IMR-90 (cell line): Measurements from ENCODE around the gene KIF25. TPM values are rescaled to one million over a fixed set of nuclear protein-coding genes. Genes with fewer than 3 reads are reported as not detected.

Experiments used
- ATAC-seq: fragments of 200-7000 bp; cut with Tn5 transposase; 2 replicates; pipeline ENCODE4 v1.9.1; 2020; ENCODE audit warnings: low read depth, mild to moderate bottlenecking, moderate library complexity
- BruUV-seq: library from RNA; stranded (reverse); fragments of 400-500 nt; replicated peaks from 2 replicates; lab custom pipeline; 2021; lab: Mats Ljungman, UMichigan
- CTCF ChIA-PET: fragments of 300-600 bp; formaldehyde crosslinking; extraction: SDS; loops from one replicate; lab custom pipeline; 2021; ENCODE audit warnings: antibody characterized with exemption; lab: Yijun Ruan, JAX
- POLR2A ChIA-PET: fragments of 300-600 bp; sonication (Branson Sonifier 250); formaldehyde crosslinking; loops from one replicate; lab custom pipeline; 2022; ENCODE audit warnings: antibody characterized with exemption; ENCODE audit not compliant: unreplicated experiment; lab: Charles Lee
- DNase-seq: peaks from one replicate; pipeline ENCODE4 v3.0.0; 2013
- H2AFZ ChIP-seq: replicated peaks from 2 replicates; pipeline ENCODE3; 2013; ENCODE audit warnings: low read length, mild to moderate bottlenecking; ENCODE audit not compliant: poor library complexity
- H2AK5ac ChIP-seq: 2 replicates; pipeline ENCODE4 v1.6.1; 2013; ENCODE audit warnings: low read depth, low read length, inconsistent platforms
- H2AK9ac ChIP-seq: replicated peaks from 2 replicates; pipeline ENCODE3; 2013; ENCODE audit warnings: mild to moderate bottlenecking, low read depth, low read length, moderate library complexity; ENCODE audit not compliant: poor library complexity
- H2BK120ac ChIP-seq: 2 replicates; pipeline ENCODE4 v1.6.1; 2013; ENCODE audit warnings: low read depth, low read length, inconsistent platforms
- H2BK15ac ChIP-seq: 3 replicates; pipeline ENCODE4 v1.6.1; 2013; ENCODE audit warnings: low read depth, low read length, inconsistent platforms
- H2BK20ac ChIP-seq: 2 replicates; pipeline ENCODE4 v1.6.1; 2013; ENCODE audit warnings: low read depth, mild to moderate bottlenecking, inconsistent platforms, low read length, moderate library complexity
- H2BK5ac ChIP-seq: 2 replicates; pipeline ENCODE4 v1.6.1; 2013; ENCODE audit warnings: mild to moderate bottlenecking, low read depth, low read length, inconsistent platforms; ENCODE audit not compliant: poor library complexity, severe bottlenecking
- H3K14ac ChIP-seq: replicated peaks from 2 replicates; pipeline ENCODE4 v1.6.1; 2013; ENCODE audit warnings: low read depth, low read length, inconsistent platforms
- H3K18ac ChIP-seq: 2 replicates; pipeline ENCODE4 v1.6.1; 2013; ENCODE audit warnings: low read depth, low read length, control low read depth
- H3K23ac ChIP-seq: 2 replicates; pipeline ENCODE4 v1.6.1; 2013; ENCODE audit warnings: low read depth, low read length, inconsistent platforms
- H3K27ac ChIP-seq: 2 replicates; pipeline ENCODE4 v1.5.1; 2013; ENCODE audit warnings: mild to moderate bottlenecking, control low read depth, low read length; ENCODE audit not compliant: insufficient read depth
- H3K27me3 ChIP-seq: 2 replicates; pipeline ENCODE4 v1.6.1; 2013; ENCODE audit warnings: low read length; ENCODE audit not compliant: control insufficient read depth, insufficient read depth
- H3K36me3 ChIP-seq: 2 replicates; pipeline ENCODE4 v1.6.1; 2013; ENCODE audit warnings: low read length, mixed read lengths; ENCODE audit not compliant: control insufficient read depth, insufficient read depth
- H3K4ac ChIP-seq: 2 replicates; pipeline ENCODE4 v1.6.1; 2013; ENCODE audit warnings: low read depth, low read length, inconsistent platforms
- H3K4me1 ChIP-seq: 2 replicates; pipeline ENCODE4 v1.6.1; 2013; ENCODE audit warnings: low read length, mixed read lengths; ENCODE audit not compliant: control insufficient read depth, insufficient read depth
- H3K4me2 ChIP-seq: 2 replicates; pipeline ENCODE4 v1.6.1; 2013; ENCODE audit warnings: low read depth, mild to moderate bottlenecking, control low read depth, low read length, moderate library complexity
- H3K4me3 ChIP-seq: 2 replicates; pipeline ENCODE4 v1.5.1; 2013; ENCODE audit warnings: low read depth, mild to moderate bottlenecking, control low read depth, low read length, moderate library complexity; ENCODE audit not compliant: insufficient read depth
- H3K56ac ChIP-seq: 2 replicates; pipeline ENCODE4 v1.6.1; 2013; ENCODE audit warnings: low read length, inconsistent platforms; ENCODE audit not compliant: insufficient read depth; ENCODE audit errors: extremely low read depth
- H3K79me1 ChIP-seq, 2 experiments: 2 replicates each; pipeline ENCODE4 v1.6.1; 2013; ENCODE audit warnings: low read length in 2 of 2, inconsistent platforms in 1 of 2, low read depth in 1 of 2
- H3K9ac ChIP-seq: 2 replicates; pipeline ENCODE4 v1.6.1; 2013; ENCODE audit warnings: low read depth, low read length, control low read depth
- H3K9me1 ChIP-seq: 2 replicates; pipeline ENCODE4 v1.6.1; 2013; ENCODE audit warnings: low read length, inconsistent platforms; ENCODE audit not compliant: insufficient read depth
- H3K9me3 ChIP-seq: 2 replicates; pipeline ENCODE4 v1.6.1; 2013; ENCODE audit warnings: low read length; ENCODE audit not compliant: control insufficient read depth, insufficient read depth
- H4K20me1 ChIP-seq: 2 replicates; pipeline ENCODE4 v1.6.1; 2013; ENCODE audit warnings: low read length, inconsistent platforms; ENCODE audit not compliant: insufficient read depth
- H4K5ac ChIP-seq: 2 replicates; pipeline ENCODE4 v1.6.1; 2013; ENCODE audit warnings: mild to moderate bottlenecking, low read depth, low read length, control low read depth
- H4K8ac ChIP-seq, 2 experiments: 2 replicates each; pipeline ENCODE4 v1.6.1; 2013; ENCODE audit warnings: low read depth in 2 of 2, low read length in 2 of 2, control low read depth in 1 of 2, inconsistent platforms in 1 of 2
- H4K91ac ChIP-seq: 2 replicates; pipeline ENCODE4 v1.6.1; 2013; ENCODE audit warnings: low read depth, low read length, inconsistent platforms; ENCODE audit not compliant: insufficient read depth
- CEBPB ChIP-seq: IDR thresholded peaks from 2 replicates; pipeline ENCODE4 v1.6.1; 2012; ENCODE audit warnings: low read depth, low read length, improper control_type of control experiment
- CHD1 ChIP-seq: IDR thresholded peaks from 2 replicates; pipeline ENCODE4 v1.6.1; 2012; ENCODE audit warnings: low read depth, low read length, improper control_type of control experiment
- FOS ChIP-seq: fragments of 150-350 bp; IDR thresholded peaks from 2 replicates; pipeline ENCODE4 v1.6.1; 2016; ENCODE audit warnings: low read depth, low read length
- MAFK ChIP-seq: IDR thresholded peaks from 2 replicates; pipeline ENCODE4 v1.6.1; 2012; ENCODE audit warnings: low read depth, low read length, improper control_type of control experiment
- MAZ ChIP-seq: IDR thresholded peaks from 2 replicates; pipeline ENCODE4 v1.6.1; 2012; ENCODE audit warnings: low read depth, mild to moderate bottlenecking, low read length, improper control_type of control experiment, moderate library complexity, borderline replicate concordance
- MXI1 ChIP-seq: IDR thresholded peaks from 2 replicates; pipeline ENCODE4 v1.6.1; 2012; ENCODE audit warnings: low read depth, mild to moderate bottlenecking, low read length, moderate library complexity, borderline replicate concordance
- NFE2L2 ChIP-seq: fragments of 150-350 bp; IDR thresholded peaks from 2 replicates; pipeline ENCODE4 v1.6.1; 2016; ENCODE audit warnings: low read depth, mild to moderate bottlenecking, low read length
- POLR2A ChIP-seq: IDR thresholded peaks from 2 replicates; pipeline ENCODE4 v1.6.1; 2012; ENCODE audit warnings: mild to moderate bottlenecking, low read depth, low read length
- RAD21 ChIP-seq: IDR thresholded peaks from 2 replicates; pipeline ENCODE4 v1.6.1; 2012; ENCODE audit warnings: low read length, improper control_type of control experiment
- RCOR1 ChIP-seq: IDR thresholded peaks from 2 replicates; pipeline ENCODE4 v1.6.1; 2012; ENCODE audit warnings: mild to moderate bottlenecking, low read length, improper control_type of control experiment; ENCODE audit not compliant: insufficient replicate concordance
- RFX5 ChIP-seq: IDR thresholded peaks from 2 replicates; pipeline ENCODE4 v1.8.0; 2012; ENCODE audit warnings: low read depth, mild to moderate bottlenecking, low read length, moderate library complexity
- SMC3 ChIP-seq: fragments of 150-350 bp; IDR thresholded peaks from 2 replicates; pipeline ENCODE4 v1.6.1; 2016; ENCODE audit warnings: low read depth, mild to moderate bottlenecking, antibody characterized with exemption, low read length, moderate library complexity
- WGBS, 2 experiments: methylation state at CpG; one replicate each; pipeline versions ENCODE4 v1.1.5 to v1.1.7; 2013; ENCODE audit warnings: missing lambda C conversion rate in 2 of 2; ENCODE audit not compliant: insufficient read length in 1 of 2; ENCODE audit errors: extremely low coverage in 2 of 2; 5-methylcytosine and 5-hydroxymethylcytosine counted together
- dilution Hi-C: fragments of 300-500 bp; cut with HindIII; formaldehyde crosslinking; loops from one replicate; pipeline ENCODE4 v1.14.3; 2018; ENCODE audit warnings: low sequenced_read_pairs; ENCODE audit not compliant: unreplicated experiment
- in situ Hi-C: fragments of 300-500 bp; cut with MboI; formaldehyde crosslinking; loops from 3 replicates; pipeline ENCODE4 v1.14.3; 2019; ENCODE audit warnings: low sequenced_read_pairs, inconsistent platforms, mixed read lengths
- intact Hi-C: fragments of 100-400 bp; cut with micrococcal nuclease; formaldehyde crosslinking; loops from 2 replicates; pipeline ENCODE4 v1.10.0; 2022
- polyA plus RNA-seq, 3 experiments: library from polyadenylated mRNA; depleted of rRNA; stranded (reverse); fragments of >200 nt; gene quantifications; 2 replicates each; pipeline ENCODE4 v1.2.3, GENCODE V29; 2012; ENCODE audit warnings: low replicate concordance in 1 of 3
- total RNA-seq: library from RNA; depleted of rRNA; stranded (reverse); fragments of >200 nt; gene quantifications from 2 replicates; pipeline ENCODE4 v1.2.3, GENCODE V29; 2012
- TF ChIP-seq, protein P1 (sequence below): conservative IDR thresholded peaks from 2 replicates; pipeline ENCODE4 v1.5.1; 2012; ENCODE audit warnings: mild to moderate bottlenecking, low read depth, low read length, improper control_type of control experiment
- TF ChIP-seq, protein P2 (sequence below): fragments of 150-350 bp; IDR thresholded peaks from 2 replicates; pipeline ENCODE4 v1.6.1; 2017; ENCODE audit warnings: mild to moderate bottlenecking, antibody characterized with exemption, low read length, low read depth
- TF ChIP-seq, protein P3 (sequence below): fragments of 150-350 bp; IDR thresholded peaks from 2 replicates; pipeline ENCODE4 v1.6.1; 2016; ENCODE audit warnings: low read depth, mild to moderate bottlenecking, low read length, moderate library complexity, borderline replicate concordance

KIF25 gene
- total and polyA plus RNA-seq, 2 of the 4 experiments (the other 2 are of a cell fraction) = not detected

DNA sequence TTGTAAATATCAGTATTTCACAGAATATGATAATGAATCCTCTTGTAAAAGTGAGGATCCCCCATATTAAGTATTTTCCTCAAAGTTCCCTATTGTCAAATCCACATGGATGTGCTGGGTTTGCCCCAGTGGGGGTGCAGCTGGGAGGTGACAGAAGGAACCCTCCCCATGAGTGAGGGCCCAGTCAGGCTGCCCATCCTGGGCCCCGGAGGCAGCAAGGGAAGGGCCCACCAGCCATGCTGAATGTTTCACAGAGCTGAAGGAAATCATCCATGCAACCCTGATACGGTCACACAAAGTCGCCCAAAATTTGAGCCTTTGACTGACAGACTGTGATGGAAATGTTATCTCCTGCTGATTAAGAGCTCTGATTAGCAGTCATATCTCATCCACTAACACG lies 41.8 kb downstream of the KIF25 start:
- H3K9ac ChIP-seq = no peak overlapping the region
- no peak overlapping the region for H4K8ac ChIP-seq
- no peak overlapping the region for H2AK5ac ChIP-seq
- H4K91ac ChIP-seq = no peak overlapping the region
- H2BK20ac ChIP-seq = no peak overlapping the region
- H4K5ac ChIP-seq = no peak overlapping the region
- no peaks in the 10 kb centered on the region for H3K9me1 ChIP-seq
- ATAC-seq (no peak), DNase-seq (no peak)
- TF ChIP-seq RAD21 (no peak), MAZ (no peak), NFE2L2 (no peak), FOS (no peak), SMC3 (no peak), POLR2A (no peak), MXI1 (no peak), RCOR1 (no peak), CHD1 (no peak), CEBPB (no peak), MAFK (no peak), RFX5 (no peak)
- TF ChIP-seq, protein P1, sequence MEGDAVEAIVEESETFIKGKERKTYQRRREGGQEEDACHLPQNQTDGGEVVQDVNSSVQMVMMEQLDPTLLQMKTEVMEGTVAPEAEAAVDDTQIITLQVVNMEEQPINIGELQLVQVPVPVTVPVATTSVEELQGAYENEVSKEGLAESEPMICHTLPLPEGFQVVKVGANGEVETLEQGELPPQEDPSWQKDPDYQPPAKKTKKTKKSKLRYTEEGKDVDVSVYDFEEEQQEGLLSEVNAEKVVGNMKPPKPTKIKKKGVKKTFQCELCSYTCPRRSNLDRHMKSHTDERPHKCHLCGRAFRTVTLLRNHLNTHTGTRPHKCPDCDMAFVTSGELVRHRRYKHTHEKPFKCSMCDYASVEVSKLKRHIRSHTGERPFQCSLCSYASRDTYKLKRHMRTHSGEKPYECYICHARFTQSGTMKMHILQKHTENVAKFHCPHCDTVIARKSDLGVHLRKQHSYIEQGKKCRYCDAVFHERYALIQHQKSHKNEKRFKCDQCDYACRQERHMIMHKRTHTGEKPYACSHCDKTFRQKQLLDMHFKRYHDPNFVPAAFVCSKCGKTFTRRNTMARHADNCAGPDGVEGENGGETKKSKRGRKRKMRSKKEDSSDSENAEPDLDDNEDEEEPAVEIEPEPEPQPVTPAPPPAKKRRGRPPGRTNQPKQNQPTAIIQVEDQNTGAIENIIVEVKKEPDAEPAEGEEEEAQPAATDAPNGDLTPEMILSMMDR = no peak
- TF ChIP-seq, protein P2, sequence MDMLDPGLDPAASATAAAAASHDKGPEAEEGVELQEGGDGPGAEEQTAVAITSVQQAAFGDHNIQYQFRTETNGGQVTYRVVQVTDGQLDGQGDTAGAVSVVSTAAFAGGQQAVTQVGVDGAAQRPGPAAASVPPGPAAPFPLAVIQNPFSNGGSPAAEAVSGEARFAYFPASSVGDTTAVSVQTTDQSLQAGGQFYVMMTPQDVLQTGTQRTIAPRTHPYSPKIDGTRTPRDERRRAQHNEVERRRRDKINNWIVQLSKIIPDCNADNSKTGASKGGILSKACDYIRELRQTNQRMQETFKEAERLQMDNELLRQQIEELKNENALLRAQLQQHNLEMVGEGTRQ = no peak
- TF ChIP-seq, protein P3, sequence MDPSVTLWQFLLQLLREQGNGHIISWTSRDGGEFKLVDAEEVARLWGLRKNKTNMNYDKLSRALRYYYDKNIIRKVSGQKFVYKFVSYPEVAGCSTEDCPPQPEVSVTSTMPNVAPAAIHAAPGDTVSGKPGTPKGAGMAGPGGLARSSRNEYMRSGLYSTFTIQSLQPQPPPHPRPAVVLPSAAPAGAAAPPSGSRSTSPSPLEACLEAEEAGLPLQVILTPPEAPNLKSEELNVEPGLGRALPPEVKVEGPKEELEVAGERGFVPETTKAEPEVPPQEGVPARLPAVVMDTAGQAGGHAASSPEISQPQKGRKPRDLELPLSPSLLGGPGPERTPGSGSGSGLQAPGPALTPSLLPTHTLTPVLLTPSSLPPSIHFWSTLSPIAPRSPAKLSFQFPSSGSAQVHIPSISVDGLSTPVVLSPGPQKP = no peak
- H2AFZ ChIP-seq = no peak overlapping the region
- H2AK9ac ChIP-seq = no peak overlapping the region
- no peak overlapping the region for H2BK15ac ChIP-seq
- H3K36me3 ChIP-seq = no peaks in the 10 kb centered on the region
- dilution Hi-C loops = no loop called here
- no peaks in the 10 kb centered on the region for H3K79me1 ChIP-seq
- intact Hi-C loops = loop anchor here (10.0 kb wide), 2 partner anchors 84 to 214 kb away; partner anchors contain the start of gene AFDN
- ChIA-PET POLR2A (no interaction called here), CTCF (interaction anchor here (0.6 kb wide), 1 partner anchor 1426 kb away, joined by 3 read pairs; no protein-coding TSS in a partner anchor)
- H3K56ac ChIP-seq = no peak overlapping the region
- H3K18ac ChIP-seq = no peak overlapping the region
- H3K14ac ChIP-seq = no peak overlapping the region
- no CpG with 5 or more reads among the region's 4 CpGs for WGBS, 2 experiments
- H3K9me3 ChIP-seq = peaks cover 3% of the 10 kb centered on the region; the same call in 1 of the 2 replicates
- no peaks in the 10 kb centered on the region for H4K20me1 ChIP-seq
- no peak overlapping the region for H2BK120ac ChIP-seq
- in situ Hi-C loops = no loop called here
- no peak overlapping the region for H3K4me3 ChIP-seq
- peaks cover 4% of the 10 kb centered on the region; the same call in 1 of the 2 replicates for H3K4me1 ChIP-seq
- H3K27me3 ChIP-seq = no peaks in the 10 kb centered on the region
- no peak overlapping the region for H3K23ac ChIP-seq
- H3K4me2 ChIP-seq = no peak overlapping the region
- H3K27ac ChIP-seq = no peak overlapping the region
- no peak overlapping the region for H2BK5ac ChIP-seq
- no peak overlapping the region for H3K4ac ChIP-seq
- no TSS peak for BruUV-seq
